Keratinocyte (primary cell): Measurements from ENCODE around the gene FAF2. TPM values are rescaled to one million over a fixed set of nuclear protein-coding genes. Genes with fewer than 3 reads are reported as not detected.

Source experiments
- DNase-seq: peaks from one replicate; pipeline ENCODE4 v3.0.0-alpha.2; 2011; ENCODE audit warnings: low read depth, missing footprints, low spot score
- FAIRE-seq: peaks from 2 replicates; lab custom pipeline; 2011; peaks lifted over from hg19 to GRCh38; lab: Jason Lieb, UNC
- H2AFZ ChIP-seq: 2 replicates; pipeline ENCODE4 v1.6.0; 2012; ENCODE audit warnings: low read length, control low read depth, inconsistent platforms; ENCODE audit not compliant: control insufficient read depth
- H3K27ac ChIP-seq: 2 replicates; pipeline ENCODE4 v1.5.1; 2011; ENCODE audit warnings: low read length; ENCODE audit not compliant: control insufficient read depth, insufficient read depth
- H3K27me3 ChIP-seq: 3 replicates; pipeline ENCODE4 v1.6.0; 2011; ENCODE audit warnings: low read length; ENCODE audit not compliant: control insufficient read depth, insufficient read depth; ENCODE audit errors: extremely low read depth
- H3K36me3 ChIP-seq, 2 experiments: 2 replicates in 1 of 2; 3 replicates in 1 of 2; pipeline ENCODE4 v1.5.1; 2011; ENCODE audit warnings: low read length in 2 of 2, mild to moderate bottlenecking in 1 of 2; ENCODE audit not compliant: control insufficient read depth in 2 of 2, insufficient read depth in 2 of 2; ENCODE audit errors: extremely low read depth in 1 of 2
- H3K4me1 ChIP-seq: 3 replicates; pipeline ENCODE4 v1.5.1; 2011; ENCODE audit warnings: low read length; ENCODE audit not compliant: control insufficient read depth, insufficient read depth; ENCODE audit errors: extremely low read depth
- H3K4me2 ChIP-seq: 3 replicates; pipeline ENCODE4 v1.6.0; 2011; ENCODE audit warnings: low read depth, low read length; ENCODE audit not compliant: control insufficient read depth, insufficient read depth; ENCODE audit errors: extremely low read depth
- H3K4me3 ChIP-seq, 3 experiments: fragments of 200-600 bp in 1 of 3; sonication (generic) in 1 of 3; 2 replicates in 2 of 3; 3 replicates in 1 of 3; pipeline ENCODE4 v1.5.1; 2011 to 2016; ENCODE audit warnings: low read length in 3 of 3, mild to moderate bottlenecking in 3 of 3, control low read depth in 2 of 3, inconsistent platforms in 1 of 3, low read depth in 1 of 3, mixed read lengths in 1 of 3, mixed run types in 1 of 3, moderate library complexity in 1 of 3; ENCODE audit not compliant: control insufficient read depth in 2 of 3, insufficient read depth in 2 of 3; ENCODE audit errors: extremely low read depth in 1 of 3
- H3K79me2 ChIP-seq: 2 replicates; pipeline ENCODE4 v1.6.0; 2012; ENCODE audit warnings: low read length; ENCODE audit not compliant: control insufficient read depth, insufficient read depth
- H3K9ac ChIP-seq: 3 replicates; pipeline ENCODE4 v1.6.0; 2011; ENCODE audit warnings: low read length; ENCODE audit not compliant: control insufficient read depth, insufficient read depth; ENCODE audit errors: extremely low read depth
- H3K9me1 ChIP-seq: 3 replicates; pipeline ENCODE4 v1.6.0; 2011; ENCODE audit warnings: low read length; ENCODE audit not compliant: control insufficient read depth, insufficient read depth; ENCODE audit errors: extremely low read depth
- H3K9me3 ChIP-seq: 2 replicates; pipeline ENCODE4 v1.5.1; 2012; ENCODE audit warnings: low read depth, low read length; ENCODE audit not compliant: control insufficient read depth
- H4K20me1 ChIP-seq: 3 replicates; pipeline ENCODE4 v1.6.0; 2011; ENCODE audit warnings: low read length; ENCODE audit not compliant: control insufficient read depth, insufficient read depth; ENCODE audit errors: extremely low read depth
- EZH2 ChIP-seq: IDR thresholded peaks from one replicate; pipeline ENCODE4 v1.6.1; 2012; ENCODE audit warnings: inconsistent platforms, mild to moderate bottlenecking, low read length, moderate library complexity
- dilution Hi-C: fragments of 300-500 bp; cut with MboI; formaldehyde crosslinking; loops from one replicate; pipeline ENCODE4 v1.7.0; 2020; ENCODE audit warnings: low sequenced_read_pairs; ENCODE audit not compliant: extremely low pct_ligation_motif_present
- polyA plus RNA-seq, 5 experiments: library from polyadenylated mRNA; depleted of rRNA in 3 of 5; stranded (reverse) in 3 of 5; stranded (forward) in 1 of 5; unstranded in 1 of 5; fragments of >200 nt; gene quantifications; 1 replicate in 1 of 5; 2 replicates in 3 of 5; 3 replicates in 1 of 5; pipeline versions ENCODE4 v1.2.1 to v1.2.3, GENCODE V29; 2011 to 2012; ENCODE audit warnings: missing spikeins in 2 of 5, low read depth in 1 of 5, low replicate concordance in 1 of 5
- TF ChIP-seq, protein P1 (sequence below), 3 experiments: IDR thresholded peaks in 1 of 3; conservative IDR thresholded peaks in 1 of 3; optimal IDR thresholded peaks in 1 of 3; 2 replicates in 2 of 3; 3 replicates in 1 of 3; pipeline versions ENCODE3 to v1.5.1; 2011; ENCODE audit warnings: low read length in 3 of 3, mild to moderate bottlenecking in 3 of 3, moderate library complexity in 2 of 3, control low read depth in 1 of 3, inconsistent platforms in 1 of 3; ENCODE audit not compliant: insufficient read depth in 2 of 3; ENCODE audit errors: extremely low read depth in 1 of 3

FAF2 gene
- polyA plus RNA-seq, 1 donor (not counting 4 experiments of a cell fraction or from before 2014, with no cell fraction given) = 52.9 TPM

DNA sequence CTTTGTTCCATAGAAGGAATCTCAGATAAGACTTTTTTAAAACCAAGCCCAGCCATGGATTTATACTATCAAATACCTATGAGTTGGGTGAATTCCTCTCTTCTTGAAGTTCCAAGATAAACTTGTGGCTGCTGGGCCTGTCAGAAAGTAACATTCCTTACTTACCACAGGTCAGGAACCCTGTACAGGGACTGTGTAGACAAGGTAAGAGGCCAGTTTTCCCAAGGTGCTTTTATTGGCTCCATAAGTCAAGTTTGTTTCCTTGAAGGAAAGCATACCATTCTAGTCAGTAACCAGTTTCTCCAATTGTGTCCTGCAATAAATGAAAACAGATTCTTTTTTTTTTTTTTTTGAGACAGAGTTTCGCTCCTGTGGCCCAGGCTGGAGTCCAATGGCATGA, 23.0 kb upstream of the FAF2 start:
- H3K79me2 ChIP-seq = no peaks in the 10 kb centered on the region
- H3K4me2 ChIP-seq = no peak overlapping the region
- TF ChIP-seq, protein P1, sequence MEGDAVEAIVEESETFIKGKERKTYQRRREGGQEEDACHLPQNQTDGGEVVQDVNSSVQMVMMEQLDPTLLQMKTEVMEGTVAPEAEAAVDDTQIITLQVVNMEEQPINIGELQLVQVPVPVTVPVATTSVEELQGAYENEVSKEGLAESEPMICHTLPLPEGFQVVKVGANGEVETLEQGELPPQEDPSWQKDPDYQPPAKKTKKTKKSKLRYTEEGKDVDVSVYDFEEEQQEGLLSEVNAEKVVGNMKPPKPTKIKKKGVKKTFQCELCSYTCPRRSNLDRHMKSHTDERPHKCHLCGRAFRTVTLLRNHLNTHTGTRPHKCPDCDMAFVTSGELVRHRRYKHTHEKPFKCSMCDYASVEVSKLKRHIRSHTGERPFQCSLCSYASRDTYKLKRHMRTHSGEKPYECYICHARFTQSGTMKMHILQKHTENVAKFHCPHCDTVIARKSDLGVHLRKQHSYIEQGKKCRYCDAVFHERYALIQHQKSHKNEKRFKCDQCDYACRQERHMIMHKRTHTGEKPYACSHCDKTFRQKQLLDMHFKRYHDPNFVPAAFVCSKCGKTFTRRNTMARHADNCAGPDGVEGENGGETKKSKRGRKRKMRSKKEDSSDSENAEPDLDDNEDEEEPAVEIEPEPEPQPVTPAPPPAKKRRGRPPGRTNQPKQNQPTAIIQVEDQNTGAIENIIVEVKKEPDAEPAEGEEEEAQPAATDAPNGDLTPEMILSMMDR (optimal IDR thresholded peaks at IDR 0.05 in 1 of 3, IDR thresholded peaks at IDR 0.05 in 1 of 3, conservative IDR thresholded peaks at IDR 0.05 in 1 of 3; ENCODE audit: extremely low read depth in 1 of 3, insufficient read depth in 2 of 3, low read length in 3 of 3) = no peak
- no peak for TF ChIP-seq EZH2
- H4K20me1 ChIP-seq = no peaks in the 10 kb centered on the region
- FAIRE-seq (no peak), DNase-seq (no peak)
- no peak overlapping the region for H3K9ac ChIP-seq
- peaks cover 2% of the 10 kb centered on the region for H3K4me1 ChIP-seq
- dilution Hi-C loops = no loop called here
- no peak overlapping the region for H3K27ac ChIP-seq
- no peak overlapping the region for H3K4me3 ChIP-seq
- H2AFZ ChIP-seq = no peak overlapping the region
- no peaks in the 10 kb centered on the region for H3K9me3 ChIP-seq
- H3K27me3 ChIP-seq = no peaks in the 10 kb centered on the region
- no peaks in the 10 kb centered on the region for H3K36me3 ChIP-seq
- H3K9me1 ChIP-seq = no peaks in the 10 kb centered on the region

DNA sequence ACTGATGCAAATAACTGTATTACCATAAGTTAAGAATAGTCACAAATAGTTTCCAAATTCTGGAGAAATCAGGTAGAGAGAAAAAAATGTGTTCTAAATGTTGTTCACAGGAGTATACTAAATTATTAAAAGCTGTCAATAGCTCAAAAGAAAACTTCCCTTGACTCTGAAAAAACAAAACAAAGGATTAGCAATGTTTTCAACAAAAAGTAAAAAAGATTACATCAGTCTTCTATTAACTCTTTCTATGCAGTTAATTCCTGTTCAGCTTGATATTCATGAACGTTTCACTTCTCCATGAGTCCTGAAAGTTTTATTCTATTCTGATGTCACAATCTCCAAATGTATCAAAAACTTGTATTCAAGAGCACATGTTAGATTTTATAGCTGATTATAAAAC, 22.4 kb upstream of the FAF2 start:
- Histone ChIP-seq H3K4me1 (no peaks in the 10 kb centered on the region), H3K9me1 (no peaks in the 10 kb centered on the region), H3K9me3 (no peaks in the 10 kb centered on the region), H4K20me1 (no peaks in the 10 kb centered on the region), H3K27me3 (no peaks in the 10 kb centered on the region), H3K4me2 (no peak overlapping the region), H3K36me3 (no peaks in the 10 kb centered on the region), H2AFZ (no peak overlapping the region), H3K27ac (no peak overlapping the region), H3K79me2 (no peaks in the 10 kb centered on the region), H3K9ac (no peak overlapping the region), H3K4me3 (no peak overlapping the region)
- TF ChIP-seq EZH2 = no peak
- TF ChIP-seq, protein P1 (optimal IDR thresholded peaks at IDR 0.05 in 1 of 3, IDR thresholded peaks at IDR 0.05 in 1 of 3, conservative IDR thresholded peaks at IDR 0.05 in 1 of 3; ENCODE audit: extremely low read depth in 1 of 3, insufficient read depth in 2 of 3, low read length in 3 of 3) = no peak
- dilution Hi-C loops = no loop called here
- FAIRE-seq (no peak), DNase-seq (no peak)
